ENCODE data around the gene SPATA31C2. TPM values are rescaled to one million over a fixed set of nuclear protein-coding genes. Genes with fewer than 3 reads are reported as not detected.

SPATA31C2 gene
- polyA plus RNA-seq, 1 donor (not counting 4 experiments of a cell fraction or from before 2014, with no cell fraction given), result not detected

GRCh38 chr9:88169700-88170099, 31.4 kb upstream of the SPATA31C2 start:
- no peak overlapping the region for H2AFZ ChIP-seq (ENCODE audit: control insufficient read depth, low read length)
- no peak overlapping the region for H3K27ac ChIP-seq (ENCODE audit: control insufficient read depth, insufficient read depth, low read length)
- H3K9me3 ChIP-seq (ENCODE audit: control insufficient read depth, low read depth, low read length), result no peaks in the 10 kb centered on the region
- H3K27me3 ChIP-seq (ENCODE audit: control insufficient read depth, extremely low read depth, insufficient read depth, low read length), result no peaks in the 10 kb centered on the region
- dilution Hi-C loops (cut with MboI; ENCODE audit: extremely low pct_ligation_motif_present, low sequenced_read_pairs), result no loop called here
- FAIRE-seq (no peak), DNase-seq (ENCODE audit: low read depth, low spot score) (no peak)
- no peak overlapping the region for H3K4me2 ChIP-seq (ENCODE audit: control insufficient read depth, extremely low read depth, insufficient read depth, low read depth, low read length)
- H4K20me1 ChIP-seq (ENCODE audit: control insufficient read depth, extremely low read depth, insufficient read depth, low read length), result no peaks in the 10 kb centered on the region
- TF ChIP-seq, protein P1, sequence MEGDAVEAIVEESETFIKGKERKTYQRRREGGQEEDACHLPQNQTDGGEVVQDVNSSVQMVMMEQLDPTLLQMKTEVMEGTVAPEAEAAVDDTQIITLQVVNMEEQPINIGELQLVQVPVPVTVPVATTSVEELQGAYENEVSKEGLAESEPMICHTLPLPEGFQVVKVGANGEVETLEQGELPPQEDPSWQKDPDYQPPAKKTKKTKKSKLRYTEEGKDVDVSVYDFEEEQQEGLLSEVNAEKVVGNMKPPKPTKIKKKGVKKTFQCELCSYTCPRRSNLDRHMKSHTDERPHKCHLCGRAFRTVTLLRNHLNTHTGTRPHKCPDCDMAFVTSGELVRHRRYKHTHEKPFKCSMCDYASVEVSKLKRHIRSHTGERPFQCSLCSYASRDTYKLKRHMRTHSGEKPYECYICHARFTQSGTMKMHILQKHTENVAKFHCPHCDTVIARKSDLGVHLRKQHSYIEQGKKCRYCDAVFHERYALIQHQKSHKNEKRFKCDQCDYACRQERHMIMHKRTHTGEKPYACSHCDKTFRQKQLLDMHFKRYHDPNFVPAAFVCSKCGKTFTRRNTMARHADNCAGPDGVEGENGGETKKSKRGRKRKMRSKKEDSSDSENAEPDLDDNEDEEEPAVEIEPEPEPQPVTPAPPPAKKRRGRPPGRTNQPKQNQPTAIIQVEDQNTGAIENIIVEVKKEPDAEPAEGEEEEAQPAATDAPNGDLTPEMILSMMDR (optimal IDR thresholded peaks at IDR 0.05 in 1 of 3, IDR thresholded peaks at IDR 0.05 in 1 of 3, conservative IDR thresholded peaks at IDR 0.05 in 1 of 3; ENCODE audit: extremely low read depth in 1 of 3, insufficient read depth in 2 of 3, low read length in 3 of 3), result no peak
- TF ChIP-seq EZH2 (IDR thresholded peaks at IDR 0.05; ENCODE audit: low read length), result no peak
- no peak overlapping the region for H3K4me3 ChIP-seq (ENCODE audit: control insufficient read depth in 2 of 3, extremely low read depth in 1 of 3, insufficient read depth in 2 of 3, low read depth in 1 of 3, low read length in 3 of 3)
- H3K79me2 ChIP-seq (ENCODE audit: control insufficient read depth, insufficient read depth, low read length), result no peaks in the 10 kb centered on the region
- H3K4me1 ChIP-seq (ENCODE audit: control insufficient read depth, extremely low read depth, insufficient read depth, low read length), result no peaks in the 10 kb centered on the region
- H3K36me3 ChIP-seq (ENCODE audit: control insufficient read depth in 2 of 2, extremely low read depth in 1 of 2, insufficient read depth in 2 of 2, low read length in 2 of 2), result no peaks in the 10 kb centered on the region
- no peak overlapping the region for H3K9ac ChIP-seq (ENCODE audit: control insufficient read depth, extremely low read depth, insufficient read depth, low read length)
- H3K9me1 ChIP-seq (ENCODE audit: control insufficient read depth, extremely low read depth, insufficient read depth, low read length), result no peaks in the 10 kb centered on the region

- Histone ChIP-seq H4K20me1 (ENCODE audit: control insufficient read depth, extremely low read depth, insufficient read depth, low read length) (no peaks in the 10 kb centered on the region), H3K9me3 (ENCODE audit: control insufficient read depth, low read depth, low read length) (no peaks in the 10 kb centered on the region), H3K9ac (ENCODE audit: control insufficient read depth, extremely low read depth, insufficient read depth, low read length) (no peak overlapping the region), H3K79me2 (ENCODE audit: control insufficient read depth, insufficient read depth, low read length) (no peaks in the 10 kb centered on the region), H3K27ac (ENCODE audit: control insufficient read depth, insufficient read depth, low read length) (no peak overlapping the region), H3K9me1 (ENCODE audit: control insufficient read depth, extremely low read depth, insufficient read depth, low read length) (no peaks in the 10 kb centered on the region), H2AFZ (ENCODE audit: control insufficient read depth, low read length) (no peak overlapping the region), H3K4me3 (ENCODE audit: control insufficient read depth in 2 of 3, extremely low read depth in 1 of 3, insufficient read depth in 2 of 3, low read depth in 1 of 3, low read length in 3 of 3) (no peak overlapping the region), H3K36me3 (ENCODE audit: control insufficient read depth in 2 of 2, extremely low read depth in 1 of 2, insufficient read depth in 2 of 2, low read length in 2 of 2) (no peaks in the 10 kb centered on the region), H3K4me2 (ENCODE audit: control insufficient read depth, extremely low read depth, insufficient read depth, low read depth, low read length) (no peak overlapping the region), H3K4me1 (ENCODE audit: control insufficient read depth, extremely low read depth, insufficient read depth, low read length) (no peaks in the 10 kb centered on the region), H3K27me3 (ENCODE audit: control insufficient read depth, extremely low read depth, insufficient read depth, low read length) (peaks cover 4% of the 10 kb centered on the region)
- DNase-seq (ENCODE audit: low read depth, low spot score) (no peak), FAIRE-seq (no peak)
- dilution Hi-C loops (cut with MboI; ENCODE audit: extremely low pct_ligation_motif_present, low sequenced_read_pairs), result no loop called here
- TF ChIP-seq EZH2 (IDR thresholded peaks at IDR 0.05; ENCODE audit: low read length), result no peak
- TF ChIP-seq, protein P1 (optimal IDR thresholded peaks at IDR 0.05 in 1 of 3, IDR thresholded peaks at IDR 0.05 in 1 of 3, conservative IDR thresholded peaks at IDR 0.05 in 1 of 3; ENCODE audit: extremely low read depth in 1 of 3, insufficient read depth in 2 of 3, low read length in 3 of 3), result no peak
Observed at GRCh38 chr9:88168564-88168963, 30.3 kb upstream of the SPATA31C2 start.

Measured in keratinocyte (primary cell).